ENCODE data around the gene SF1.

GRCh38 chr11:64764040-64764611 lies 14.2 kb downstream of the SF1 start:
- TF ChIP-seq EZH2 (IDR thresholded peaks at IDR 0.05; ENCODE audit: borderline replicate concordance, low read length) (no peak), CTCF (conservative IDR thresholded peaks at IDR 0.05 in 1 of 2, IDR thresholded peaks at IDR 0.05 in 1 of 2; ENCODE audit: extremely low read depth in 1 of 2, insufficient read depth in 1 of 2, low read depth in 1 of 2, low read length in 2 of 2) (no peak)

Measured in mammary epithelial cell (primary cell).